Body of pancreas (tissue), 4 donors: ENCODE data around the gene TMEM63C. TPM values are rescaled to one million over a fixed set of nuclear protein-coding genes. Genes with fewer than 3 reads are reported as not detected.

Source experiments
- ATAC-seq: fragments of 150-250 bp; one replicate; pipeline ENCODE4 v1.9.1; 2016
- DNase-seq, 4 donors: peaks; one replicate each; pipeline ENCODE4 v3.0.0-alpha.2; 2019
- H3K27ac ChIP-seq, 4 donors: fragments of 200-600 bp; sonication (generic); 1 replicate in 3 of 4; 2 replicates in 1 of 4; pipeline versions ENCODE4 v1.5.1 to v1.6.1; 2016 to 2019; ENCODE audit warnings: mild to moderate bottlenecking in 1 of 4, mixed read lengths in 1 of 4, moderate library complexity in 1 of 4
- H3K27me3 ChIP-seq, 2 donors: fragments of 200-600 bp; sonication (generic); one replicate each; pipeline ENCODE4 v1.6.0; 2016; ENCODE audit warnings: mild to moderate bottlenecking in 1 of 2
- H3K36me3 ChIP-seq, 2 donors: fragments of 200-600 bp; sonication (generic); replicated peaks in 1 of 2; 2 replicates each; pipeline ENCODE4 v1.5.1; 2016; ENCODE audit warnings: low read depth in 2 of 2; ENCODE audit not compliant: insufficient read depth in 1 of 2
- H3K4me1 ChIP-seq: fragments of 200-600 bp; sonication (generic); one replicate; pipeline ENCODE4 v1.6.0; 2016
- H3K4me3 ChIP-seq, 2 donors: fragments of 200-600 bp; sonication (generic); 1 replicate in 1 of 2; 2 replicates in 1 of 2; pipeline ENCODE4 v1.5.1; 2016 to 2019
- H3K9me3 ChIP-seq, 3 donors: fragments of 200-600 bp; sonication (generic); 1 replicate in 2 of 3; 2 replicates in 1 of 3; pipeline ENCODE4 v1.5.1; 2016
- POLR2A ChIP-seq, 3 donors: fragments of 450-650 bp; IDR thresholded peaks; one replicate each; pipeline ENCODE4 v1.6.1; 2016; ENCODE audit warnings: antibody characterized with exemption in 3 of 3, mild to moderate bottlenecking in 2 of 3
- WGBS, 2 donors: methylation state at CpG; one replicate each; pipeline ENCODE4 v1.1.5; 2017; 5-methylcytosine and 5-hydroxymethylcytosine counted together
- intact Hi-C: fragments of 100-400 bp; cut with DNase I; formaldehyde crosslinking; loops from one replicate; pipeline ENCODE4 v1.15.1; 2023
- total RNA-seq, 2 donors: library from RNA; depleted of rRNA; stranded (reverse); fragments of >200 nt; gene quantifications; one replicate each; pipeline ENCODE4 v1.1.0, GENCODE V29; 2016
- TF ChIP-seq, protein P1 (sequence below), 7 experiments: fragments of 450-650 bp in 4 of 7; fragments of 200-600 bp in 3 of 7; sonication (generic) in 3 of 7; IDR thresholded peaks; one replicate each; pipeline ENCODE4 v1.5.1; 2016 to 2019; ENCODE audit warnings: antibody characterized with exemption in 7 of 7

Gene TMEM63C
- total RNA-seq, 2 donors from 2014 or later: 0.33 to 3.6 TPM

DNA sequence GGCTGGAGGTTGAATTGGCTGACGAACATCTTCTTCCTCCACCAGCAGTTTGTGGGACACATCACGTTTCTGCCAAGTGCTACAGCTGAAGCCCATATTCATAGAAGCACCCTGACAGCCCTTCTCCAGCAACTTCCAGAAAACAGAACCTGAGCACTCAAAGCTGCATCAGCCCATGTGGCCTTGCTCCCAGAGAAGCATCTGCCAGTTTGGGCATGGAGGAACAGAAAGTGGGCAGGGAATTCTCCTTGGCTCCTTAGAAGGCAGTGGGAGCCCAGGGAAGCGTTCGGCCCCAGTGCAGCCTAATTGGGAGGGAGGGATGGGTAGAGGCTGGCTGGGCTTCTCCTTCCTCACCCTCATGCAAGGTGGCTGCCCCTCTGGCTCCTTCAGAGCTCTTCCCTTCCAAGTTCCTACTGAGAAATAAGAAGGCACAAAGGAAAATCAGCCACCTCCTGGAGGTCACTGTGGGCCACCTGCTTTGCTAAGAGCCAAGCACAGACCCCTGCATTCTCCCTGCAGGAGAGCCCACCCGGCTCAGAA lies 93.5 kb downstream of the TMEM63C start:
- no peak for ATAC-seq
- Histone ChIP-seq H3K9me3 (no peaks in the 10 kb centered on the region), H3K4me3 (no peak overlapping the region), H3K4me1 (peaks cover 14% of the 10 kb centered on the region), H3K36me3 (peaks cover 0 to 8% of the 10 kb centered on the region in 2 donors), H3K27ac (no peak overlapping the region), H3K27me3 (peaks cover 0 to 8% of the 10 kb centered on the region in 2 donors)
- WGBS, 2 donors: 83 to 95% methylated on average over 5 of the region's 5 CpGs
- DNase-seq: no peak
- TF ChIP-seq POLR2A (IDR thresholded peaks at IDR 0.05): no peak
- TF ChIP-seq, protein P1, sequence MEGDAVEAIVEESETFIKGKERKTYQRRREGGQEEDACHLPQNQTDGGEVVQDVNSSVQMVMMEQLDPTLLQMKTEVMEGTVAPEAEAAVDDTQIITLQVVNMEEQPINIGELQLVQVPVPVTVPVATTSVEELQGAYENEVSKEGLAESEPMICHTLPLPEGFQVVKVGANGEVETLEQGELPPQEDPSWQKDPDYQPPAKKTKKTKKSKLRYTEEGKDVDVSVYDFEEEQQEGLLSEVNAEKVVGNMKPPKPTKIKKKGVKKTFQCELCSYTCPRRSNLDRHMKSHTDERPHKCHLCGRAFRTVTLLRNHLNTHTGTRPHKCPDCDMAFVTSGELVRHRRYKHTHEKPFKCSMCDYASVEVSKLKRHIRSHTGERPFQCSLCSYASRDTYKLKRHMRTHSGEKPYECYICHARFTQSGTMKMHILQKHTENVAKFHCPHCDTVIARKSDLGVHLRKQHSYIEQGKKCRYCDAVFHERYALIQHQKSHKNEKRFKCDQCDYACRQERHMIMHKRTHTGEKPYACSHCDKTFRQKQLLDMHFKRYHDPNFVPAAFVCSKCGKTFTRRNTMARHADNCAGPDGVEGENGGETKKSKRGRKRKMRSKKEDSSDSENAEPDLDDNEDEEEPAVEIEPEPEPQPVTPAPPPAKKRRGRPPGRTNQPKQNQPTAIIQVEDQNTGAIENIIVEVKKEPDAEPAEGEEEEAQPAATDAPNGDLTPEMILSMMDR (IDR thresholded peaks at IDR 0.05): no peak
- intact Hi-C loops: no loop called here

DNA sequence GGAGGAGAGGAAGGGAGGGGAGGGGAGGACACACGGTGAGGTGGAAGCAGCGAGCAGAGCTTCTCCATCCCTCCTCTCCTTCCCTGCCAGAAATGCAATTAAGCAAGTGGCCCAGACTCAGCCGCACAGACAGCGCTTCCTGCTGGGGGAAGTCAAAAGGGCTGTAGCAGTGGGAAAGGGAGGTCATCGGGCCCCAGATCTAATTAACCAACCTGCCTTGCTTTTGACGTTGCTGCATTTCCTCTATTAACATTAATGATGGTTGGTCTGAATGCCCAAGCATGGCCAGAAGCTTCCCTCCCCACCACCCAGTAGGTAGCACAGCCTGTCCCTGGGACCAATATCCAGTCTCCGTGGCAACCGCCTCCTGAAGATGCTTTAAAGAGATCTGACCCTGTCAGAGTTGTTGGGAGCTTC lies 94.0 kb downstream of the TMEM63C start:
- WGBS, 2 donors: 57 to 81% methylated on average over 8 of the region's 8 CpGs
- DNase-seq: no peak

DNA sequence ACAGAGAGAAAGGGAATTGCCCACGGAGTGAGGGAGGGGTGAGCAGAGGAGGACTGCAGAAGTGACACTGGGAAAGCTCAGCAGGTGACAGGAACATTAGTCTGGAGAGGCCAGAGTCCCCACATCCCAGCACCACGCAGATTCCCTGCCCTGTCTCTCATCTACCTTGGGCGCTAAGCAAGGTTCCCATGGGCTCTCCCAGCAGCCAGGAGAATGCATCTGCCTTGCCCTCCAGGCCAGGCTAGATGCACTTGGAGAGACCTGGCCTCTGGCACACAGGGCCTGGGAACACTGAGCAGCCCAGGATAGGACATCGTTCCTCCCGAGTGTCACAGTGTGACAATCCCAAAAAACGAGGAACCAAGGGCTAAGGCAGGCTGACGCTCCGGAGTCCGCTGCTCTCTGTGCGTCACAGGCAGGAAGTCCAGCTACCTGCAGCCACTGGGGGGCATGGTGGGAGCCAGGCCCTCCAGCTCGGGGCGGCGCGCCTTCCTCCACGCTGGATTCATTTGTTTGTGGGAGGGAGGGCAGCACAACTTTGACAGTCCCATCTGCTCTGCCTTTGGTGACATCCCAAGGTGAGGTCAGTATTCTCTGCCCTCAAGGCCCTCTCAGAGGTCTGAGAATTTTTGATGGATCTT lies 94.8 kb downstream of the TMEM63C start:
- H3K27ac ChIP-seq: no peak overlapping the region
- no peak overlapping the region for H3K4me3 ChIP-seq
- peaks cover under 1% of the 10 kb centered on the region for H3K4me1 ChIP-seq
- H3K27me3 ChIP-seq: peaks cover 0 to under 1% of the 10 kb centered on the region in 2 donors
- WGBS, 2 donors: 90% methylated on average over 10 to 15 of the region's 15 CpGs
- no peak for DNase-seq
- intact Hi-C loops: no loop called here
- ATAC-seq: no peak
- H3K9me3 ChIP-seq: no peaks in the 10 kb centered on the region
- TF ChIP-seq, protein P1 (IDR thresholded peaks at IDR 0.05): no peak
- TF ChIP-seq POLR2A (IDR thresholded peaks at IDR 0.05): no peak
- H3K36me3 ChIP-seq: peaks cover 0 to 8% of the 10 kb centered on the region in 2 donors

More for the DNA sequence above, 94.0 kb downstream of the TMEM63C start:
- Histone ChIP-seq H3K27ac (no peak overlapping the region), H3K27me3 (peaks cover 0 to 8% of the 10 kb centered on the region in 2 donors), H3K9me3 (no peaks in the 10 kb centered on the region), H3K4me3 (no peak overlapping the region), H3K36me3 (peaks cover 0 to 8% of the 10 kb centered on the region in 2 donors), H3K4me1 (peaks cover 9% of the 10 kb centered on the region)
- no peak for TF ChIP-seq POLR2A (IDR thresholded peaks at IDR 0.05)
- TF ChIP-seq, protein P1 (IDR thresholded peaks at IDR 0.05): no peak
- ATAC-seq: no peak
- intact Hi-C loops: no loop called here

DNA sequence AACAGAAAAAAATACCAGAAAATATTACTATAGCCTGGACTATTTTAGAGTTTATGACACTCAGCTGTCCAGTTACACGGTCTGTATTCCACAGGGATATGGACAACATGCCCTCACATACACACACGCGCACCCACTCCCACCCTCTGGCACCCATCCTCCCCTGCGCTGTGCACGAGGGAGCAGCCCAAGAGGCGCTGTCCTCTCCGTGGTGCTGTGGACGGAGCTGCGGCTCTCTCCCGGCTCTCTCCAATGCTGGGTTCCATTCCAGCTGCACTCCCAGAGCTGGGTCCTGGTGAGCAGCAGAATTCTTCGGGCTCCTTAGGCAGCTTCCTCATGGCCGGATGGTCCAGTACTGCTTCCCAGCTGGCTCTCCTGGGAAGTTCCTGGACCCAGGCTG lies 95.4 kb downstream of the TMEM63C start:
- no peak overlapping the region for H3K27ac ChIP-seq
- no peaks in the 10 kb centered on the region for H3K9me3 ChIP-seq
- no peak overlapping the region for H3K4me3 ChIP-seq
- no peak for TF ChIP-seq POLR2A (IDR thresholded peaks at IDR 0.05)
- TF ChIP-seq, protein P1 (IDR thresholded peaks at IDR 0.05): no peak
- H3K36me3 ChIP-seq: peaks cover 0 to 8% of the 10 kb centered on the region in 2 donors
- intact Hi-C loops: no loop called here
- ATAC-seq: no peak
- no peaks in the 10 kb centered on the region for H3K4me1 ChIP-seq
- 83 to 85% methylated on average over 6 to 12 of the region's 12 CpGs for WGBS, 2 donors
- no peaks in the 10 kb centered on the region for H3K27me3 ChIP-seq
- no peak for DNase-seq
